PFSK-1 (cell line): ENCODE results near the gene BTC.

Source experiments
- FOXP2 ChIP-seq: optimal IDR thresholded peaks from 2 replicates; pipeline ENCODE3; 2011; ENCODE audit warnings: borderline replicate concordance, control low read depth, inconsistent platforms; ENCODE audit not compliant: insufficient read depth; ENCODE audit errors: extremely low read length, extremely low read depth
- POLR2AphosphoS5 ChIP-seq: IDR thresholded peaks from 2 replicates; pipeline ENCODE4 v1.6.1; 2012; ENCODE audit warnings: low read depth, mild to moderate bottlenecking, control low read depth, low read length, moderate library complexity
- REST ChIP-seq, 2 experiments: IDR thresholded peaks; 2 replicates each; pipeline versions ENCODE4 v1.6.1 to v1.8.0; 2011 to 2012; ENCODE audit warnings: low read depth in 2 of 2, low read length in 2 of 2, control low read depth in 1 of 2, inconsistent platforms in 1 of 2, mild to moderate bottlenecking in 1 of 2, moderate library complexity in 1 of 2; ENCODE audit not compliant: insufficient read depth in 1 of 2
- SIN3A ChIP-seq: IDR thresholded peaks from 2 replicates; pipeline ENCODE4 v1.6.1; 2012; ENCODE audit warnings: mild to moderate bottlenecking, low read length, moderate library complexity, borderline replicate concordance; ENCODE audit not compliant: insufficient read depth
- TAF1 ChIP-seq: IDR thresholded peaks from 2 replicates; pipeline ENCODE4 v1.6.1; 2012; ENCODE audit warnings: low read length, control low read depth, borderline replicate concordance; ENCODE audit not compliant: insufficient read depth

BTC gene

GRCh38 chr4:74714611-74715130, 79.7 kb downstream of the BTC start:
- TF ChIP-seq SIN3A (no peak), REST (IDR thresholded peaks at IDR 0.05; ENCODE audit: insufficient read depth in 1 of 2, low read depth in 2 of 2, low read length in 2 of 2) (no peak), FOXP2 (no peak), POLR2AphosphoS5 (no peak), TAF1 (no peak)
